H9 (cell line): ENCODE data around the gene HDC. TPM values are rescaled to one million over a fixed set of nuclear protein-coding genes. Genes with fewer than 3 reads are reported as not detected.

Experiments used
- DNase-seq: peaks from one replicate; pipeline ENCODE4 v3.0.0-alpha.2; 2017
- H2AFZ ChIP-seq: one replicate; pipeline ENCODE4 v1.6.1; 2013; ENCODE audit warnings: mild to moderate bottlenecking, low read length, control low read depth, moderate library complexity
- H2AK5ac ChIP-seq: 2 replicates; pipeline ENCODE4 v1.6.1; 2013; ENCODE audit warnings: low read length, control low read depth, mixed read lengths; ENCODE audit not compliant: insufficient read length
- H2BK120ac ChIP-seq: one replicate; pipeline ENCODE4 v1.6.1; 2013; ENCODE audit warnings: low read depth, mild to moderate bottlenecking, low read length, control low read depth, inconsistent platforms; ENCODE audit not compliant: poor library complexity, severe bottlenecking
- H2BK12ac ChIP-seq: 2 replicates; pipeline ENCODE4 v1.6.1; 2013; ENCODE audit warnings: low read length, control low read depth, mixed read lengths, low read depth; ENCODE audit not compliant: insufficient read length
- H2BK15ac ChIP-seq: 2 replicates; pipeline ENCODE4 v1.6.1; 2013; ENCODE audit warnings: low read depth, low read length, control low read depth
- H2BK20ac ChIP-seq: one replicate; pipeline ENCODE4 v1.6.1; 2013; ENCODE audit warnings: low read depth, mild to moderate bottlenecking, low read length, control low read depth, inconsistent platforms; ENCODE audit not compliant: poor library complexity, severe bottlenecking
- H2BK5ac ChIP-seq: 2 replicates; pipeline ENCODE4 v1.6.1; 2013; ENCODE audit warnings: low read length, control low read depth, mixed read lengths; ENCODE audit not compliant: insufficient read length
- H3K14ac ChIP-seq: 2 replicates; pipeline ENCODE4 v1.6.1; 2013; ENCODE audit warnings: low read length, control low read depth; ENCODE audit not compliant: insufficient read depth
- H3K18ac ChIP-seq: 2 replicates; pipeline ENCODE4 v1.6.1; 2013; ENCODE audit warnings: low read depth, mild to moderate bottlenecking, mixed read lengths, low read length, control low read depth; ENCODE audit not compliant: insufficient read length
- H3K23ac ChIP-seq: 2 replicates; pipeline ENCODE4 v1.6.1; 2013; ENCODE audit warnings: low read length, control low read depth, mixed read lengths, low read depth; ENCODE audit not compliant: insufficient read length
- H3K23me2 ChIP-seq: 2 replicates; pipeline ENCODE4 v1.6.1; 2013; ENCODE audit warnings: low read depth, mild to moderate bottlenecking, mixed read lengths, low read length, control low read depth; ENCODE audit not compliant: insufficient read length, poor library complexity, severe bottlenecking
- H3K27ac ChIP-seq: 2 replicates; pipeline ENCODE4 v1.5.1; 2013; ENCODE audit warnings: low read length, control low read depth, mixed read lengths, low read depth; ENCODE audit not compliant: insufficient read length
- H3K27me3 ChIP-seq: 2 replicates; pipeline ENCODE4 v1.6.1; 2013; ENCODE audit warnings: low read length, control low read depth, inconsistent platforms; ENCODE audit not compliant: insufficient read depth
- H3K4ac ChIP-seq: 2 replicates; pipeline ENCODE4 v1.6.1; 2013; ENCODE audit warnings: low read depth, mild to moderate bottlenecking, control low read depth, inconsistent platforms, low read length, moderate library complexity
- H3K4me1 ChIP-seq: 2 replicates; pipeline ENCODE4 v1.6.1; 2013; ENCODE audit warnings: low read length, control low read depth, inconsistent platforms; ENCODE audit not compliant: insufficient read depth
- H3K4me2 ChIP-seq: 2 replicates; pipeline ENCODE4 v1.6.1; 2013; ENCODE audit warnings: low read length, control low read depth, mixed read lengths; ENCODE audit not compliant: insufficient read length, insufficient read depth
- H3K56ac ChIP-seq: 2 replicates; pipeline ENCODE4 v1.6.1; 2013; ENCODE audit warnings: low read depth, mild to moderate bottlenecking, mixed read lengths, low read length, control low read depth; ENCODE audit not compliant: insufficient read length
- H3K79me1 ChIP-seq: 2 replicates; pipeline ENCODE4 v1.6.1; 2013; ENCODE audit warnings: low read depth, mild to moderate bottlenecking, moderate library complexity, low read length, control low read depth, inconsistent platforms; ENCODE audit not compliant: insufficient read depth, poor library complexity, severe bottlenecking
- H3K79me2 ChIP-seq: 2 replicates; pipeline ENCODE4 v1.6.1; 2013; ENCODE audit warnings: low read length, control low read depth, inconsistent platforms; ENCODE audit not compliant: insufficient read depth
- H3K9ac ChIP-seq: 2 replicates; pipeline ENCODE4 v1.6.1; 2013; ENCODE audit warnings: low read length, control low read depth, mixed read lengths; ENCODE audit not compliant: insufficient read length; ENCODE audit errors: extremely low read depth
- H3K9me3 ChIP-seq: one replicate; pipeline ENCODE4 v1.6.1; 2013; ENCODE audit warnings: low read depth, low read length, inconsistent platforms; ENCODE audit not compliant: control insufficient read depth
- H3T11ph ChIP-seq: one replicate; pipeline ENCODE4 v1.6.1; 2013; ENCODE audit warnings: mild to moderate bottlenecking, low read length, control low read depth, inconsistent platforms
- H4K20me1 ChIP-seq: one replicate; pipeline ENCODE4 v1.6.1; 2013; ENCODE audit not compliant: control insufficient read depth, insufficient read length, insufficient read depth
- H4K5ac ChIP-seq: 2 replicates; pipeline ENCODE4 v1.6.1; 2013; ENCODE audit warnings: low read depth, mild to moderate bottlenecking, mixed read lengths, low read length, control low read depth; ENCODE audit not compliant: insufficient read length
- H4K8ac ChIP-seq: replicated peaks from 2 replicates; pipeline ENCODE4 v1.6.1; 2013; ENCODE audit warnings: low read length, control low read depth, mixed read lengths, low read depth; ENCODE audit not compliant: insufficient read length
- H4K91ac ChIP-seq: 2 replicates; pipeline ENCODE4 v1.6.1; 2013; ENCODE audit warnings: low read depth, mild to moderate bottlenecking, moderate library complexity, mixed read lengths, low read length, control low read depth; ENCODE audit not compliant: insufficient read length
- H3K27ac Mint-ChIP-seq, 3 experiments: 2 replicates in 2 of 3; 3 replicates in 1 of 3; pipeline ENCODE4 v1.8.0; 2020 to 2021; ENCODE audit warnings: mixed read lengths in 3 of 3, mild to moderate bottlenecking in 1 of 3, moderate library complexity in 1 of 3
- H3K27me3 Mint-ChIP-seq: 2 replicates; pipeline ENCODE4 v1.8.0; 2021; ENCODE audit warnings: low read depth, mild to moderate bottlenecking, moderate library complexity, mixed read lengths
- H3K36me3 Mint-ChIP-seq, 3 experiments: 2 replicates in 2 of 3; 3 replicates in 1 of 3; pipeline ENCODE4 v1.8.0; 2020 to 2021; ENCODE audit warnings: low read depth in 3 of 3, mixed read lengths in 3 of 3; ENCODE audit not compliant: insufficient read depth in 1 of 3
- H3K4me1 Mint-ChIP-seq, 2 experiments: 2 replicates each; pipeline ENCODE4 v1.8.0; 2020; ENCODE audit warnings: mixed read lengths in 2 of 2
- H3K4me3 Mint-ChIP-seq, 2 experiments: 2 replicates in 1 of 2; 3 replicates in 1 of 2; pipeline ENCODE4 v1.8.0; 2020 to 2021; ENCODE audit warnings: mild to moderate bottlenecking in 2 of 2, mixed read lengths in 2 of 2, moderate library complexity in 1 of 2
- H3K9me3 Mint-ChIP-seq, 2 experiments: 2 replicates in 1 of 2; 3 replicates in 1 of 2; pipeline ENCODE4 v1.8.0; 2020; ENCODE audit warnings: mild to moderate bottlenecking in 2 of 2, mixed read lengths in 2 of 2, moderate library complexity in 1 of 2
- WGBS: extraction: QIAGEN DNeasy Blood & Tissue Kit; methylation state at CpG from one replicate; pipeline ENCODE4 v1.1.7; 2013; ENCODE audit warnings: missing lambda C conversion rate, low lambda C conversion rate, mixed read lengths; ENCODE audit not compliant: insufficient read length; ENCODE audit errors: extremely low coverage; 5-methylcytosine and 5-hydroxymethylcytosine counted together
- total RNA-seq: library from RNA; stranded (reverse); gene quantifications from 2 replicates; pipeline ENCODE4 v1.2.1, GENCODE V29; 2021
- TF ChIP-seq, protein P1 (sequence below): fragments of 200-600 bp; sonication (generic); conservative IDR thresholded peaks from 3 replicates; pipeline ENCODE4 v1.8.0; 2021; ENCODE audit warnings: antibody characterized with exemption, mild to moderate bottlenecking

The HDC gene
- total RNA-seq, 1 experiment from 2014 or later = not detected

DNA sequence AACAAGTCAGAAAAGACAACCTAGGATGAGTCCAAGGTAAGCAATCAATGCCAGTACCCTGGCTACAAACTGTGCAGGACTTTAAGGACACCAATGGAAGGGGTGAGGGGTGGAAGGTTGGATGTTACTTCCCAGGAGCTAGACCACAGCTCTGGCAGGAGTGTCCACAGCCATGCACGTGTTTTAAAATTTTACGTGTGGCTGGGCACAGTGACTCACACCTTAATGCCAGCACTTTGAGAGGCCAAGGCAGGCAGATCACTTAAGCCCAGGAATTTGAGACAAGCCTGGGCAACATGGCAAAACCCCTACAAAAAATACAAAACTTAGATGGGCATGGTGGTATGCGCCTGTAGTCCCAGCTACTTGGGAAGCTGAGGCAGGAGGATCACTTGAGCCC, 14.7 kb upstream of the HDC start:
- WGBS = no CpG with 5 or more reads among the region's 3 CpGs
- Histone ChIP-seq H3T11ph (no peak overlapping the region), H2BK12ac (no peak overlapping the region), H2BK15ac (no peak overlapping the region), H3K9me3 (no peaks in the 10 kb centered on the region), H2AFZ (no peak overlapping the region), H3K79me1 (no peaks in the 10 kb centered on the region), H3K18ac (no peak overlapping the region), H4K8ac (no peak overlapping the region), H4K5ac (no peak overlapping the region), H3K4ac (no peak overlapping the region), H3K23ac (no peak overlapping the region), H2BK20ac (no peak overlapping the region), H3K27ac (no peak overlapping the region), H3K14ac (no peak overlapping the region), H3K4me2 (no peak overlapping the region), H3K4me1 (no peaks in the 10 kb centered on the region), H2BK5ac (no peak overlapping the region), H2BK120ac (no peak overlapping the region), H2AK5ac (no peak overlapping the region), H4K20me1 (no peaks in the 10 kb centered on the region), H3K23me2 (no peaks in the 10 kb centered on the region), H3K9ac (no peak overlapping the region), H3K27me3 (no peaks in the 10 kb centered on the region), H3K79me2 (no peaks in the 10 kb centered on the region), H3K56ac (no peak overlapping the region), H4K91ac (no peak overlapping the region)
- Mint-ChIP-seq H3K36me3 (peaks cover 0 to 7% (median 0%) of the 10 kb centered on the region in 3 experiments; a peak in 4 of 7 replicates), H3K4me3 (no peak overlapping the region), H3K27ac (peak overlapping the region in 1 of 3 experiments; percentile 34; a peak in 1 of 7 replicates), H3K9me3 (no peaks in the 10 kb centered on the region), H3K4me1 (0 out of 4 replicates have a peak, but pooled peaks cover 0 to 3% of the 10 kb centered on the region in 2 experiments), H3K27me3 (no peaks in the 10 kb centered on the region)
- TF ChIP-seq, protein P1, sequence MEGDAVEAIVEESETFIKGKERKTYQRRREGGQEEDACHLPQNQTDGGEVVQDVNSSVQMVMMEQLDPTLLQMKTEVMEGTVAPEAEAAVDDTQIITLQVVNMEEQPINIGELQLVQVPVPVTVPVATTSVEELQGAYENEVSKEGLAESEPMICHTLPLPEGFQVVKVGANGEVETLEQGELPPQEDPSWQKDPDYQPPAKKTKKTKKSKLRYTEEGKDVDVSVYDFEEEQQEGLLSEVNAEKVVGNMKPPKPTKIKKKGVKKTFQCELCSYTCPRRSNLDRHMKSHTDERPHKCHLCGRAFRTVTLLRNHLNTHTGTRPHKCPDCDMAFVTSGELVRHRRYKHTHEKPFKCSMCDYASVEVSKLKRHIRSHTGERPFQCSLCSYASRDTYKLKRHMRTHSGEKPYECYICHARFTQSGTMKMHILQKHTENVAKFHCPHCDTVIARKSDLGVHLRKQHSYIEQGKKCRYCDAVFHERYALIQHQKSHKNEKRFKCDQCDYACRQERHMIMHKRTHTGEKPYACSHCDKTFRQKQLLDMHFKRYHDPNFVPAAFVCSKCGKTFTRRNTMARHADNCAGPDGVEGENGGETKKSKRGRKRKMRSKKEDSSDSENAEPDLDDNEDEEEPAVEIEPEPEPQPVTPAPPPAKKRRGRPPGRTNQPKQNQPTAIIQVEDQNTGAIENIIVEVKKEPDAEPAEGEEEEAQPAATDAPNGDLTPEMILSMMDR = no peak
- no peak for DNase-seq
